Measurements from ENCODE around the gene GPR146. TPM values are rescaled to one million over a fixed set of nuclear protein-coding genes. Genes with fewer than 3 reads are reported as not detected.
A peak's percentile ranks its signal among the peaks of the same experiment; 100 is the strongest.

GPR146 gene
- total and polyA plus RNA-seq, 2 of the 13 experiments (the other 11 are each of a cell fraction or from before 2014, with no cell fraction given) = 2.0 to 15.9 TPM

DNA sequence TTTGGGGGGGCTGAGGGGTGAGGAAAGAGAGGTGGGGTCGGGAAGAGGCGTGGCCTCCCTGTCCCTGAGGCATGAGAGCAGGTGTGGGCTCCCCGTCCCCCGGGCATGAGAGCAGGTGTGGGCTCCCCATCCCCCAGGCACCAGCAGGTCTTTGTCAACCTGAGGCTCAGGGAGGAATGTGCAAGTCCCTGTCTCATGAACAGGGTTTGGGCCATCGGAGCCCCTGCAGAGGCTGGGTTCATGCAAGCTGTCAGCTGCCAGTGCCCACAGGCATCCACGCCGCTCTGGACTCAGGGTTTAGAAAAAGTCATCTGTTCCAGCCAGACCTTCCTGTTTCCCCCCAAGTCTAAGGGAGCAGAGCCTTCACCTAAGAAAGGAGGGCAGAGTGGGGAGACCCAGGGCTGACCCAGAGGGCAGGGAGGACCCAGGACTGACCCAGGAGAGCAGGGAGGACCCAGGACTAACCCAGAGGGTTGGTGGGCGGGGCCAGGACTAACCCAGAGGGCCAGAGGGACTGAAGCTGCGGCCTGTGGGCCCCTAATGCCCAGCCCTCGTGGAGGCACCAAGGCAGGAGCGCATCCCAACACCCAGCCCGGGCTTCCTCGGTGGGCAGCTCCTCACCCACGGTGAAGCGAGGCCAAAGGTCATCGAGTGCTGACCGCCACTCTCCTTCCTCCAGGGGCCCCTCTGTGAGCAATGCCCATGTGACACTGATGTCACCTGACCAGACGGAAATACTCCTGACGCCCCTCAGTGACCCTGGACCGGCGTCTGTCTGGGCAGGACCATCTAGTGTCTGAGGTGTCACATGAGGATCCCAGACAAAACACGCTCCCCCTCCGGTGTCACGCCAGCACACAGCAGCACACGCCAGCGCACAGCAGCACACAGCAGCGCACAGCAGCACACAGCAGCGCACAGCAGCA, 28.9 kb upstream of the GPR146 start (continued):
- TF ChIP-seq ZNF234 (CRISPR knock-in tag; conservative IDR thresholded peaks at IDR 0.05) (no peak), GTF3A (CRISPR knock-in tag; conservative IDR thresholded peaks at IDR 0.05) (no peak), ZNF180 (CRISPR knock-in tag; IDR thresholded peaks at IDR 0.05; ENCODE audit: borderline replicate concordance, low read depth) (no peak), HNF4A (CRISPR knock-in tag; IDR thresholded peaks at IDR 0.05) (peak; percentile 70), ZNF230 (CRISPR knock-in tag; IDR thresholded peaks at IDR 0.05) (0 out of 2 replicates have a peak, but pooled peaks have one; percentile 28), STAG1 (CRISPR knock-in tag; IDR thresholded peaks at IDR 0.05) (no peak), TOPORS (CRISPR knock-in tag; IDR thresholded peaks at IDR 0.05) (no peak), ZFY (CRISPR knock-in tag; IDR thresholded peaks at IDR 0.05) (no peak; the same call in 1 of the 2 replicates), ZNF124 (CRISPR knock-in tag; IDR thresholded peaks at IDR 0.05) (no peak), ZEB1 (IDR thresholded peaks at IDR 0.05; ENCODE audit: insufficient replicate concordance, low read depth) (no peak), ZNF296 (CRISPR knock-in tag; conservative IDR thresholded peaks at IDR 0.05) (no peak), ZNF737 (CRISPR knock-in tag; IDR thresholded peaks at IDR 0.05; ENCODE audit: borderline replicate concordance) (no peak), EHMT2 (IDR thresholded peaks at IDR 0.05; ENCODE audit: borderline replicate concordance, low read depth, low read length) (no peak), EED (CRISPR knock-in tag; IDR thresholded peaks at IDR 0.05) (peak; percentile 53; the same call in 1 of the 2 replicates), KMT2A (CRISPR knock-in tag; IDR thresholded peaks at IDR 0.05) (no peak), GZF1 (CRISPR knock-in tag; IDR thresholded peaks at IDR 0.05) (no peak), NKX3-1 (CRISPR knock-in tag; IDR thresholded peaks at IDR 0.05) (no peak), MED1 (CRISPR knock-in tag; IDR thresholded peaks at IDR 0.05) (0 out of 2 replicates have a peak, but pooled peaks have one; percentile 15), RAD21 (CRISPR knock-in tag; IDR thresholded peaks at IDR 0.05) (no peak; the same call in 1 of the 2 replicates), ZNF543 (CRISPR knock-in tag; IDR thresholded peaks at IDR 0.05) (0 out of 2 replicates have a peak, but pooled peaks have one; percentile 34), HNF4G (IDR thresholded peaks at IDR 0.05; ENCODE audit: borderline replicate concordance, low read depth, low read length) (peak; percentile 44; the same call in 1 of the 2 replicates), HNF4G (CRISPR knock-in tag; IDR thresholded peaks at IDR 0.05; ENCODE audit: borderline replicate concordance, low read depth) (0 out of 2 replicates have a peak, but pooled peaks have one; percentile 12), FLYWCH1 (CRISPR knock-in tag; IDR thresholded peaks at IDR 0.05) (no peak), IKZF4 (CRISPR knock-in tag; IDR thresholded peaks at IDR 0.05; ENCODE audit: borderline replicate concordance, low read depth, not compliant biosample characterization) (no peak), MAZ (IDR thresholded peaks at IDR 0.05; ENCODE audit: borderline replicate concordance, low read depth, low read length) (no peak), MAZ (CRISPR knock-in tag; IDR thresholded peaks at IDR 0.05; ENCODE audit: low read depth) (no peak), ZNF235 (CRISPR knock-in tag; IDR thresholded peaks at IDR 0.05; ENCODE audit: borderline replicate concordance) (no peak), ZNF263 (CRISPR knock-in tag; IDR thresholded peaks at IDR 0.05) (peak; percentile 89), MLLT10 (CRISPR knock-in tag; IDR thresholded peaks at IDR 0.05) (no peak), RBFOX2 (IDR thresholded peaks at IDR 0.05; ENCODE audit: low read depth, low read length) (0 out of 2 replicates have a peak, but pooled peaks have one; percentile 20)
- TF ChIP-seq, protein P1, sequence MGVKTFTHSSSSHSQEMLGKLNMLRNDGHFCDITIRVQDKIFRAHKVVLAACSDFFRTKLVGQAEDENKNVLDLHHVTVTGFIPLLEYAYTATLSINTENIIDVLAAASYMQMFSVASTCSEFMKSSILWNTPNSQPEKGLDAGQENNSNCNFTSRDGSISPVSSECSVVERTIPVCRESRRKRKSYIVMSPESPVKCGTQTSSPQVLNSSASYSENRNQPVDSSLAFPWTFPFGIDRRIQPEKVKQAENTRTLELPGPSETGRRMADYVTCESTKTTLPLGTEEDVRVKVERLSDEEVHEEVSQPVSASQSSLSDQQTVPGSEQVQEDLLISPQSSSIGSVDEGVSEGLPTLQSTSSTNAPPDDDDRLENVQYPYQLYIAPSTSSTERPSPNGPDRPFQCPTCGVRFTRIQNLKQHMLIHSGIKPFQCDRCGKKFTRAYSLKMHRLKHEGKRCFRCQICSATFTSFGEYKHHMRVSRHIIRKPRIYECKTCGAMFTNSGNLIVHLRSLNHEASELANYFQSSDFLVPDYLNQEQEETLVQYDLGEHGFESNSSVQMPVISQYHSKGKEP (CRISPR knock-in tag; IDR thresholded peaks at IDR 0.05) = no peak

Measured in HepG2 (cell line).